Measurements from ENCODE around the gene TMEM183A. TPM values are rescaled to one million over a fixed set of nuclear protein-coding genes. Genes with fewer than 3 reads are reported as not detected.
A peak's percentile ranks its signal among the peaks of the same experiment; 100 is the strongest.

TMEM183A gene
- total RNA-seq, 1 experiment from 2014 or later: 64.7 TPM

DNA sequence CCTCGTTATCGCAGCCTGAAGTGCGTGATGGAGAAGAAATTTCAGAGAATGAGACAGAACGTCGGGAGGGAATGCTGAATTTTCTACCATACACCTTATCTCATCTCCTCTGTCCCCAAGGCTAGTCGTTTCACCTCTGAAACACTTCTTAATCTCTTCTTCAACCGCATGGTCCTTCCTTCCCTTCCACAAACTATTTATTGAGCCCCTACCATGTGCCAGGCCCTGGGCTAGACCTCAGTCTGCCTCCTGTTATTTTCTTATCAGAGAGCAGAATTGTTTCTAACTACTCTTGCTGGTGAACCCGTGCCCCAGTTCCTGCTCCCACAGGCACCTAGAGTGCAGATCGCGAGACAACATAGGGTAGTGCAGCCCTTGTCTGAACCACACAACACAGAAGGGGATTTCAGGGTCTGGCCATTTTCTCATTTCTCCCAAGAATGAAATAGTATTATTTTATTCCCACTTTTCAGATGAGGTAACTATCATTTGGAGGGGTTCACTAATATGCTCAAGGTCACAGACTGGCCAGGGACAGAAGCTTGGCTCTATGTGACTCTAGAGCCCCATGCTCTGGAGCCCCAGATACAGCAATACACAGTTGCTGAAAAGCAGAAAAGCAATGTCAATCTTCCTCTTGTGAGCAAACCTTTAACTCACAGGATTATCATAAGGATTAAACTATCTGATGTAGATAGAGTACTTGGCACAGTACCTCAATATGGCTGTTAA lies 48.5 kb upstream of the TMEM183A start:
- RAD21 ChIA-PET (ENCODE audit: low non-redundant PET in 1 of 2, low total read pairs in 2 of 2, uncharacterized antibody in 2 of 2, unreplicated experiment in 2 of 2): no interaction called here
- no peaks in the 10 kb centered on the region for H3K9me2 ChIP-seq (ENCODE audit: insufficient read depth)
- H3K4me1 ChIP-seq (ENCODE audit: control insufficient read depth in 1 of 2, insufficient read depth in 2 of 2, low read length in 2 of 2): peaks cover 23 to 34% of the 10 kb centered on the region in 2 experiments
- H3K79me2 ChIP-seq (ENCODE audit: insufficient read depth, low read length): peaks cover 43% of the 10 kb centered on the region
- peak overlapping the region; percentile 84 for H3K4me2 ChIP-seq (ENCODE audit: low read length)
- POLR2A ChIA-PET: interaction anchor here (0.9 to 1.3 kb wide), 3 partner anchors 9 to 48 kb away, joined by 3 read pairs; partner anchors contain the start of genes KLHL12 and TMEM183A
- CTCF ChIA-PET: interaction anchor here (1.3 to 1.4 kb wide), 3 partner anchors 31 to 314 kb away, joined by 3 to 4 read pairs (median 3); partner anchors contain the start of gene KLHL12
- H3K9me3 ChIP-seq (ENCODE audit: control insufficient read depth in 1 of 2, insufficient read depth in 1 of 2, low read depth in 1 of 2, low read length in 2 of 2): no peaks in the 10 kb centered on the region
- H3K27me3 ChIP-seq (ENCODE audit: insufficient read depth, low read length): no peaks in the 10 kb centered on the region
- TF ChIP-seq CBX3 (IDR thresholded peaks at IDR 0.05; ENCODE audit: low read depth) (peak; percentile 49; the same call in 1 of the 2 replicates), JUND (IDR thresholded peaks at IDR 0.05) (no peak), SIN3A (IDR thresholded peaks at IDR 0.05; ENCODE audit: low read depth) (peak; percentile 68), SP1 (IDR thresholded peaks at IDR 0.05; ENCODE audit: low read depth) (no peak), RAD21 (IDR thresholded peaks at IDR 0.05; ENCODE audit: low read depth) (no peak)
- TF ChIP-seq, protein P1, sequence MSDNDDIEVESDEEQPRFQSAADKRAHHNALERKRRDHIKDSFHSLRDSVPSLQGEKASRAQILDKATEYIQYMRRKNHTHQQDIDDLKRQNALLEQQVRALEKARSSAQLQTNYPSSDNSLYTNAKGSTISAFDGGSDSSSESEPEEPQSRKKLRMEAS (IDR thresholded peaks at IDR 0.05): peak; percentile 61; the same call in 1 of the 2 replicates
- no peaks in the 10 kb centered on the region for H3K36me3 ChIP-seq (ENCODE audit: control insufficient read depth in 1 of 2, insufficient read depth in 2 of 2, low read length in 2 of 2)
- H4K20me1 ChIP-seq (ENCODE audit: insufficient read depth): no peaks in the 10 kb centered on the region
- no peak overlapping the region for H2AFZ ChIP-seq (ENCODE audit: low read depth, low read length, poor library complexity, severe bottlenecking)
- TSS peak; percentile 99 for BruUV-seq (replicated peaks)
- intact Hi-C loops (cut with micrococcal nuclease): no loop called here
- peak overlapping the region; percentile 85 for H3K9ac ChIP-seq (ENCODE audit: low read length)
- DNase-seq (ENCODE audit: low read depth, low spot score) (no peak), ATAC-seq (peak; percentile 6)
- H3K27ac ChIP-seq (ENCODE audit: low read depth, low read length): peak overlapping the region; percentile 49
- peak overlapping the region; percentile 52 to 82 for H3K4me3 ChIP-seq (replicated peaks in 1 of 2; ENCODE audit: low read depth in 1 of 2, low read length in 2 of 2)

DNA sequence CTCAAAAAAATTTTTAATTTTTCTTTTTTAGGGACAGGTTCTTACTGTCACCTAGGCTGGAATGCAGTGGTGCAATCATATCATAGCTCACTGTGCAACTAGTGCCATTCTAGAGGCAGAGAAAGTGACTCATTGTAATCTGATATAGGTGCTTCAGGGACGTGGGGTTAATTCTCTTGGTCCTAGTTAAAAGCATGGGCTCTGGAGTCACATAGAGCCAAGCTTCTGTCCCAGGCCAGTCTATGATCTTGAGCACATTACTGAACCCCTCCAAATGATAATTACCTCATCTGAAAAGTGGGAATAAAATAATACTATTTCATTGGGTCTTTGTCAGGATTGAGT lies 47.9 kb upstream of the TMEM183A start:
- CTCF ChIA-PET: interaction anchor here (1.3 to 1.4 kb wide), 3 partner anchors 32 to 314 kb away, joined by 3 to 4 read pairs (median 3); partner anchors contain the start of gene KLHL12
- H2AFZ ChIP-seq (ENCODE audit: low read depth, low read length, poor library complexity, severe bottlenecking): no peak overlapping the region
- H3K79me2 ChIP-seq (ENCODE audit: insufficient read depth, low read length): peaks cover 38% of the 10 kb centered on the region
- H3K4me3 ChIP-seq (replicated peaks in 1 of 2; ENCODE audit: low read depth in 1 of 2, low read length in 2 of 2): peak overlapping the region in 1 of 2 experiments; percentile 82; a peak in 1 of 4 replicates
- peak; percentile 43 for DNase-seq (ENCODE audit: low read depth, low spot score)
- no peaks in the 10 kb centered on the region for H3K36me3 ChIP-seq (ENCODE audit: control insufficient read depth in 1 of 2, insufficient read depth in 2 of 2, low read length in 2 of 2)
- H3K9me3 ChIP-seq (ENCODE audit: control insufficient read depth in 1 of 2, insufficient read depth in 1 of 2, low read depth in 1 of 2, low read length in 2 of 2): no peaks in the 10 kb centered on the region
- peak overlapping the region; percentile 33 for H3K9ac ChIP-seq (ENCODE audit: low read length)
- H3K27ac ChIP-seq (ENCODE audit: low read depth, low read length): peak overlapping the region; percentile 49; the same call in 1 of the 2 replicates
- POLR2A ChIA-PET: interaction anchor here (0.9 to 1.3 kb wide), 3 partner anchors 8 to 48 kb away, joined by 3 read pairs; partner anchors contain the start of genes KLHL12 and TMEM183A
- BruUV-seq (replicated peaks): no TSS peak
- H3K4me2 ChIP-seq (ENCODE audit: low read length): peak overlapping the region; percentile 84
- H3K27me3 ChIP-seq (ENCODE audit: insufficient read depth, low read length): no peaks in the 10 kb centered on the region
- H3K9me2 ChIP-seq (ENCODE audit: insufficient read depth): no peaks in the 10 kb centered on the region
- peaks cover 23 to 34% of the 10 kb centered on the region in 2 experiments for H3K4me1 ChIP-seq (ENCODE audit: control insufficient read depth in 1 of 2, insufficient read depth in 2 of 2, low read length in 2 of 2)
- RAD21 ChIA-PET (ENCODE audit: low non-redundant PET in 1 of 2, low total read pairs in 2 of 2, uncharacterized antibody in 2 of 2, unreplicated experiment in 2 of 2): no interaction called here
- intact Hi-C loops (cut with micrococcal nuclease): no loop called here
- peak; percentile 58 for ATAC-seq
- no peaks in the 10 kb centered on the region for H4K20me1 ChIP-seq (ENCODE audit: insufficient read depth)
- TF ChIP-seq ZFX (IDR thresholded peaks at IDR 0.05) (no peak), ELF1 (IDR thresholded peaks at IDR 0.05; ENCODE audit: borderline replicate concordance, low read depth) (no peak), EGR1 (IDR thresholded peaks at IDR 0.05; ENCODE audit: low read depth) (no peak), CBX3 (IDR thresholded peaks at IDR 0.05; ENCODE audit: low read depth) (peak; percentile 50; the same call in 1 of the 2 replicates), EZH2 (IDR thresholded peaks at IDR 0.05) (no peak), SRF (IDR thresholded peaks at IDR 0.05; ENCODE audit: low read depth) (no peak), FOSL1 (IDR thresholded peaks at IDR 0.05; ENCODE audit: low read depth) (peak; percentile 75)
- TF ChIP-seq, protein P1 (IDR thresholded peaks at IDR 0.05): peak; percentile 63
- TF ChIP-seq, protein P2, sequence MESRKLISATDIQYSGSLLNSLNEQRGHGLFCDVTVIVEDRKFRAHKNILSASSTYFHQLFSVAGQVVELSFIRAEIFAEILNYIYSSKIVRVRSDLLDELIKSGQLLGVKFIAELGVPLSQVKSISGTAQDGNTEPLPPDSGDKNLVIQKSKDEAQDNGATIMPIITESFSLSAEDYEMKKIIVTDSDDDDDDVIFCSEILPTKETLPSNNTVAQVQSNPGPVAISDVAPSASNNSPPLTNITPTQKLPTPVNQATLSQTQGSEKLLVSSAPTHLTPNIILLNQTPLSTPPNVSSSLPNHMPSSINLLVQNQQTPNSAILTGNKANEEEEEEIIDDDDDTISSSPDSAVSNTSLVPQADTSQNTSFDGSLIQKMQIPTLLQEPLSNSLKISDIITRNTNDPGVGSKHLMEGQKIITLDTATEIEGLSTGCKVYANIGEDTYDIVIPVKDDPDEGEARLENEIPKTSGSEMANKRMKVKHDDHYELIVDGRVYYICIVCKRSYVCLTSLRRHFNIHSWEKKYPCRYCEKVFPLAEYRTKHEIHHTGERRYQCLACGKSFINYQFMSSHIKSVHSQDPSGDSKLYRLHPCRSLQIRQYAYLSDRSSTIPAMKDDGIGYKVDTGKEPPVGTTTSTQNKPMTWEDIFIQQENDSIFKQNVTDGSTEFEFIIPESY (IDR thresholded peaks at IDR 0.05; ENCODE audit: extremely low read depth, insufficient replicate concordance, low read length): no peak
- TF ChIP-seq, protein P3, sequence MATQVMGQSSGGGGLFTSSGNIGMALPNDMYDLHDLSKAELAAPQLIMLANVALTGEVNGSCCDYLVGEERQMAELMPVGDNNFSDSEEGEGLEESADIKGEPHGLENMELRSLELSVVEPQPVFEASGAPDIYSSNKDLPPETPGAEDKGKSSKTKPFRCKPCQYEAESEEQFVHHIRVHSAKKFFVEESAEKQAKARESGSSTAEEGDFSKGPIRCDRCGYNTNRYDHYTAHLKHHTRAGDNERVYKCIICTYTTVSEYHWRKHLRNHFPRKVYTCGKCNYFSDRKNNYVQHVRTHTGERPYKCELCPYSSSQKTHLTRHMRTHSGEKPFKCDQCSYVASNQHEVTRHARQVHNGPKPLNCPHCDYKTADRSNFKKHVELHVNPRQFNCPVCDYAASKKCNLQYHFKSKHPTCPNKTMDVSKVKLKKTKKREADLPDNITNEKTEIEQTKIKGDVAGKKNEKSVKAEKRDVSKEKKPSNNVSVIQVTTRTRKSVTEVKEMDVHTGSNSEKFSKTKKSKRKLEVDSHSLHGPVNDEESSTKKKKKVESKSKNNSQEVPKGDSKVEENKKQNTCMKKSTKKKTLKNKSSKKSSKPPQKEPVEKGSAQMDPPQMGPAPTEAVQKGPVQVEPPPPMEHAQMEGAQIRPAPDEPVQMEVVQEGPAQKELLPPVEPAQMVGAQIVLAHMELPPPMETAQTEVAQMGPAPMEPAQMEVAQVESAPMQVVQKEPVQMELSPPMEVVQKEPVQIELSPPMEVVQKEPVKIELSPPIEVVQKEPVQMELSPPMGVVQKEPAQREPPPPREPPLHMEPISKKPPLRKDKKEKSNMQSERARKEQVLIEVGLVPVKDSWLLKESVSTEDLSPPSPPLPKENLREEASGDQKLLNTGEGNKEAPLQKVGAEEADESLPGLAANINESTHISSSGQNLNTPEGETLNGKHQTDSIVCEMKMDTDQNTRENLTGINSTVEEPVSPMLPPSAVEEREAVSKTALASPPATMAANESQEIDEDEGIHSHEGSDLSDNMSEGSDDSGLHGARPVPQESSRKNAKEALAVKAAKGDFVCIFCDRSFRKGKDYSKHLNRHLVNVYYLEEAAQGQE (IDR thresholded peaks at IDR 0.05; ENCODE audit: low read depth): no peak
